Measurements from ENCODE around the gene NFAT5.

Gene NFAT5

GRCh38 chr16:69701452-69701851, 135.7 kb downstream of the NFAT5 start:
- in situ Hi-C loops (cut with MboI; ENCODE audit: low sequenced_read_pairs) = no loop called here

- in situ Hi-C loops (cut with MboI; ENCODE audit: low sequenced_read_pairs) = no loop called here
Observed at GRCh38 chr16:69701866-69702265, 136.1 kb downstream of the NFAT5 start.

GRCh38 chr16:69703638-69704037, 137.9 kb downstream of the NFAT5 start:
- in situ Hi-C loops (cut with MboI; ENCODE audit: low sequenced_read_pairs) = no loop called here

DNA sequence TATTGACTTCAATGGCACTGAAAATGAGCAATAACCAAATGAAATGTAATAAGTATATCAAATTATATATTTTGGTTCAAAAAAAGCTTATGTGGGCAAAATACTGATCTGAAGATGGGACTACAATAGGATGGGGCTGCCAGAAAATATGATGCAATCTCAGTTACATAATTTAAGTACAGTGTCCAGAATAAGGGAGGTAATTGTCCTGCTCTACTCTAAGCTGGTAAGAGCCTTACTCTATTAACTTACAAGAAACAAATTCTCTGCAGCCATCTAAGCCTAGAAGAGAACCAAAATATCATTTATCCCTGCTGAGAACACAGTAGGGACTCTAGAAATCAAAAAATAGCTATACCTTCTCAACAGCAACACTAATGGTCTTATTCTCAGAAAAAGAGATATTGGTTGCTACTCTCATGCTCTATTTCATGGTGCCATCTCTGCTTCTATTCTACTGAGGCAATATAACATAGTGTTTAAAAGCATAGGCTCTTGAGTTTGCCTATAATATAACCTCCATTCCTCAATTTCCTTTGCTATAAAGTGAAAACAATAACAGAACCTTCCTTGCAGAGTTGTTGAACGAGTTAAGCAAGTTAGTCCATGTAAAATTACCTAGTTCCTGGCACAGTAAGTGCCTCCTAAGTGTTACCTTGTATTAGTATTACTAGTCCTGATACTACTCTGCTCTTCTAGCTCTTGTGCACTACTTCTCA, 140.6 kb downstream of the NFAT5 start:
- in situ Hi-C loops (cut with MboI; ENCODE audit: low sequenced_read_pairs) = no loop called here

- in situ Hi-C loops (cut with MboI; ENCODE audit: low sequenced_read_pairs) = no loop called here
Observed at GRCh38 chr16:69706975-69707340, 141.2 kb downstream of the NFAT5 start.

GRCh38 chr16:69707920-69708683, 142.3 kb downstream of the NFAT5 start:
- in situ Hi-C loops (cut with MboI; ENCODE audit: low sequenced_read_pairs) = no loop called here

DNA sequence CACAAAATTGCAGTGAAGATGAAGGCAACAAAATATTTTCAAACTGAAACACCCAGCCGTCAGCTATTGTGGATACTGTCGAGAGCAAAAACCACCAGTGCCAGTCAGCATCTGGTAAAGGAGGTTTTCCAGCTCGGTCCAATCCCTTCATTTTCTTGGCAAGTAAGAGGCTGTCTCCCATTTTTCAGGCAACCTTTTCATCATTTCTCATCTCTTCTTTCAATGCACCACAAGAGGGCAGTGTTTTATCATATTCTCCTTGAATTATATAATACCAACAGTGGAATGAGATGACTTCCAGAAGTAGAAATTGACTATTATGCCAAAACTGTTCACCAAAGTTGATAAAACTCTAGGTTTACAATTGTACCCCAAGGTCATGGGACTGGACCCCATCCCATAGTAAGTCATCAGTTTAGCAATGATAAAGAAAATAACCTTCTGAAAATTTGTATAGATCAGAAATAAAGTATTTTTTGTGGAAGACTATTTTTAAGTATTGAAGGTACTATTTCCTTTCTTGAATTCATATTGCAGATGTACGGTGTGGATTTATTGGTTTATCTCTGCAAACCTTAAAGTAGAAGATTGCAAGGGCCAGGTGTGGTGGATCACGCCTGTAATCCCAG, 143.8 kb downstream of the NFAT5 start:
- in situ Hi-C loops (cut with MboI; ENCODE audit: low sequenced_read_pairs) = no loop called here

DNA sequence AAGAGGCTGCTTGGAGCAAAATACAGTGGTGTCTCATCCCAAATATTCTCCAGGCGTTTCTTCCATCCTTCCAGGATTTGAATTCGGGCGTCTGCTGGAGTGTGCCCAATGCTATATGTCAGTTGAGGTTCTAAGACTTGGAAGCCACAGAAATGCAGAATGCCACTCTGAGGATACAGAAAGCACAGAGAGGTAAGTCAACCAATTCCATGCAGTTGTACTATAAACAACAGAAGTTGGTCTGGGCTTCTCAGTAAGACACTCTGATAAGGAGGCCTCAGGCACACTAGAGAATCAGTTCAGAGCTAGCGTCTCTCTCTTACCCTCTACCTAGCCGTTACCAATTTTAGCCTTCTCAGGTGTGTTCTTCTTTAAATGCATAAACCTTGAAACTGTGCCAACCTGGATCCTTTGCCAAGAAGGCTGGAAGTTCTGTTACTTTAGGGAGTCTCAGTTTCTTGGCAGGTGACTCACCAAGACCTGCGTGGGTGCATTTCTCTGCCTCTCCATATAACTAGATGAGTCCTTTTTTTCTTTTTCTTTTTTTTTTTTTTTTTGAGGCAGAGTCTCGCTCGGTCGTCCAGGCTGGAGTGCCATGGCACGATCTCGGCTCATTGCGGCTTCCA, 145.5 kb downstream of the NFAT5 start:
- in situ Hi-C loops (cut with MboI; ENCODE audit: low sequenced_read_pairs) = no loop called here

GRCh38 chr16:69712277-69712676, 146.5 kb downstream of the NFAT5 start:
- in situ Hi-C loops (cut with MboI; ENCODE audit: low sequenced_read_pairs) = no loop called here

- in situ Hi-C loops (cut with MboI; ENCODE audit: low sequenced_read_pairs) = no loop called here
Observed at GRCh38 chr16:69712914-69713581, 147.3 kb downstream of the NFAT5 start.

- in situ Hi-C loops (cut with MboI; ENCODE audit: low sequenced_read_pairs) = no loop called here
Observed at GRCh38 chr16:69717066-69717465, 151.3 kb downstream of the NFAT5 start.

GRCh38 chr16:69718111-69718764, 152.5 kb downstream of the NFAT5 start:
- in situ Hi-C loops (cut with MboI; ENCODE audit: low sequenced_read_pairs) = no loop called here

GRCh38 chr16:69720822-69721430, 155.2 kb downstream of the NFAT5 start:
- in situ Hi-C loops (cut with MboI; ENCODE audit: low sequenced_read_pairs) = no loop called here

DNA sequence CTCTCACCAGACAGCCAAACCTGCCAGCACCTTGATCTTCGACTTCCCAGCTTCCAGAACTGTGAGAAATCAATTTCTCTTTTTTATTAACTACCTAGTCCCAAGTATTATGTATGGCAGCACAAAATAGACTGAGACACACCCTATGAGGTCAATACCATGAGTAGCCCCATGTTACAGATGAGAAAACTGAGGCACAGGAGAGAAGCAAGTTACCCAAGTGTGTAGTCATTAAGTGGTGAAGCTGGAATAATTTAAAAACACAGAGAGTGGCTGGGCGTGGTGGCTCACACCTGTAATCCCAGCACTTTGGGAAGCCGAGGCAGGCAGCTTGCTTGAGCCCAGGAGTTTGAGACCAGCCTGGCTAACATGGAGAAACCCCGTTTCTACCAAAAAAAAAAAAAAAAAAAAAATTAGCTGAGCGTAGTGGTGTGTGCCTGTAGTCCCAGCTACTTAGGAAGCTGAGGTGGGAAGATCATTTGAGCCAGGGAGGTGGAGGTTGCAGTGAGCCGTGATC, 155.7 kb downstream of the NFAT5 start:
- in situ Hi-C loops (cut with MboI; ENCODE audit: low sequenced_read_pairs) = no loop called here

- in situ Hi-C loops (cut with MboI; ENCODE audit: low sequenced_read_pairs) = no loop called here
Observed at GRCh38 chr16:69724414-69724873, 158.7 kb downstream of the NFAT5 start.

GRCh38 chr16:69724981-69725479, 159.3 kb downstream of the NFAT5 start:
- in situ Hi-C loops (cut with MboI; ENCODE audit: low sequenced_read_pairs) = no loop called here

GRCh38 chr16:69725480-69726312, 159.9 kb downstream of the NFAT5 start:
- in situ Hi-C loops (cut with MboI; ENCODE audit: low sequenced_read_pairs) = no loop called here

GRCh38 chr16:69726313-69727060, 160.7 kb downstream of the NFAT5 start, which contains the start of gene NQO1:
Gene NQO1, minus strand, starts transcription at chr16:69726560. Its CDS starts 121 bp downstream, at chr16:69726439.
- in situ Hi-C loops (cut with MboI; ENCODE audit: low sequenced_read_pairs) = no loop called here

Measured in hTERT RPE-1 (cell line).